IMR-90 (cell line): ENCODE results near the gene STAB1. TPM values are rescaled to one million over a fixed set of nuclear protein-coding genes. Genes with fewer than 3 reads are reported as not detected.

Experiments
- ATAC-seq: fragments of 200-7000 bp; cut with Tn5 transposase; 2 replicates; pipeline ENCODE4 v1.9.1; 2020; ENCODE audit warnings: low read depth, mild to moderate bottlenecking, moderate library complexity
- BruUV-seq: library from RNA; stranded (reverse); fragments of 400-500 nt; replicated peaks from 2 replicates; lab custom pipeline; 2021; lab: Mats Ljungman, UMichigan
- CTCF ChIA-PET: fragments of 300-600 bp; formaldehyde crosslinking; extraction: SDS; loops from one replicate; lab custom pipeline; 2021; ENCODE audit warnings: antibody characterized with exemption; lab: Yijun Ruan, JAX
- POLR2A ChIA-PET: fragments of 300-600 bp; sonication (Branson Sonifier 250); formaldehyde crosslinking; loops from one replicate; lab custom pipeline; 2022; ENCODE audit warnings: antibody characterized with exemption; ENCODE audit not compliant: unreplicated experiment; lab: Charles Lee
- DNase-seq: peaks from one replicate; pipeline ENCODE4 v3.0.0; 2013
- H2AFZ ChIP-seq: replicated peaks from 2 replicates; pipeline ENCODE3; 2013; ENCODE audit warnings: low read length, mild to moderate bottlenecking; ENCODE audit not compliant: poor library complexity
- H2AK5ac ChIP-seq: 2 replicates; pipeline ENCODE4 v1.6.1; 2013; ENCODE audit warnings: low read depth, low read length, inconsistent platforms
- H2AK9ac ChIP-seq: replicated peaks from 2 replicates; pipeline ENCODE3; 2013; ENCODE audit warnings: mild to moderate bottlenecking, low read depth, low read length, moderate library complexity; ENCODE audit not compliant: poor library complexity
- H2BK120ac ChIP-seq: 2 replicates; pipeline ENCODE4 v1.6.1; 2013; ENCODE audit warnings: low read depth, low read length, inconsistent platforms
- H2BK15ac ChIP-seq: 3 replicates; pipeline ENCODE4 v1.6.1; 2013; ENCODE audit warnings: low read depth, low read length, inconsistent platforms
- H2BK20ac ChIP-seq: 2 replicates; pipeline ENCODE4 v1.6.1; 2013; ENCODE audit warnings: low read depth, mild to moderate bottlenecking, inconsistent platforms, low read length, moderate library complexity
- H2BK5ac ChIP-seq: 2 replicates; pipeline ENCODE4 v1.6.1; 2013; ENCODE audit warnings: mild to moderate bottlenecking, low read depth, low read length, inconsistent platforms; ENCODE audit not compliant: poor library complexity, severe bottlenecking
- H3K14ac ChIP-seq: replicated peaks from 2 replicates; pipeline ENCODE4 v1.6.1; 2013; ENCODE audit warnings: low read depth, low read length, inconsistent platforms
- H3K18ac ChIP-seq: 2 replicates; pipeline ENCODE4 v1.6.1; 2013; ENCODE audit warnings: low read depth, low read length, control low read depth
- H3K23ac ChIP-seq: 2 replicates; pipeline ENCODE4 v1.6.1; 2013; ENCODE audit warnings: low read depth, low read length, inconsistent platforms
- H3K27ac ChIP-seq: 2 replicates; pipeline ENCODE4 v1.5.1; 2013; ENCODE audit warnings: mild to moderate bottlenecking, control low read depth, low read length; ENCODE audit not compliant: insufficient read depth
- H3K27me3 ChIP-seq: 2 replicates; pipeline ENCODE4 v1.6.1; 2013; ENCODE audit warnings: low read length; ENCODE audit not compliant: control insufficient read depth, insufficient read depth
- H3K36me3 ChIP-seq: 2 replicates; pipeline ENCODE4 v1.6.1; 2013; ENCODE audit warnings: low read length, mixed read lengths; ENCODE audit not compliant: control insufficient read depth, insufficient read depth
- H3K4ac ChIP-seq: 2 replicates; pipeline ENCODE4 v1.6.1; 2013; ENCODE audit warnings: low read depth, low read length, inconsistent platforms
- H3K4me1 ChIP-seq: 2 replicates; pipeline ENCODE4 v1.6.1; 2013; ENCODE audit warnings: low read length, mixed read lengths; ENCODE audit not compliant: control insufficient read depth, insufficient read depth
- H3K4me2 ChIP-seq: 2 replicates; pipeline ENCODE4 v1.6.1; 2013; ENCODE audit warnings: low read depth, mild to moderate bottlenecking, control low read depth, low read length, moderate library complexity
- H3K4me3 ChIP-seq: 2 replicates; pipeline ENCODE4 v1.5.1; 2013; ENCODE audit warnings: low read depth, mild to moderate bottlenecking, control low read depth, low read length, moderate library complexity; ENCODE audit not compliant: insufficient read depth
- H3K56ac ChIP-seq: 2 replicates; pipeline ENCODE4 v1.6.1; 2013; ENCODE audit warnings: low read length, inconsistent platforms; ENCODE audit not compliant: insufficient read depth; ENCODE audit errors: extremely low read depth
- H3K79me1 ChIP-seq, 2 experiments: 2 replicates each; pipeline ENCODE4 v1.6.1; 2013; ENCODE audit warnings: low read length in 2 of 2, inconsistent platforms in 1 of 2, low read depth in 1 of 2
- H3K9ac ChIP-seq: 2 replicates; pipeline ENCODE4 v1.6.1; 2013; ENCODE audit warnings: low read depth, low read length, control low read depth
- H3K9me1 ChIP-seq: 2 replicates; pipeline ENCODE4 v1.6.1; 2013; ENCODE audit warnings: low read length, inconsistent platforms; ENCODE audit not compliant: insufficient read depth
- H3K9me3 ChIP-seq: 2 replicates; pipeline ENCODE4 v1.6.1; 2013; ENCODE audit warnings: low read length; ENCODE audit not compliant: control insufficient read depth, insufficient read depth
- H4K20me1 ChIP-seq: 2 replicates; pipeline ENCODE4 v1.6.1; 2013; ENCODE audit warnings: low read length, inconsistent platforms; ENCODE audit not compliant: insufficient read depth
- H4K5ac ChIP-seq: 2 replicates; pipeline ENCODE4 v1.6.1; 2013; ENCODE audit warnings: mild to moderate bottlenecking, low read depth, low read length, control low read depth
- H4K8ac ChIP-seq, 2 experiments: 2 replicates each; pipeline ENCODE4 v1.6.1; 2013; ENCODE audit warnings: low read depth in 2 of 2, low read length in 2 of 2, control low read depth in 1 of 2, inconsistent platforms in 1 of 2
- H4K91ac ChIP-seq: 2 replicates; pipeline ENCODE4 v1.6.1; 2013; ENCODE audit warnings: low read depth, low read length, inconsistent platforms; ENCODE audit not compliant: insufficient read depth
- BHLHE40 ChIP-seq: fragments of 150-350 bp; IDR thresholded peaks from 2 replicates; pipeline ENCODE4 v1.6.1; 2016; ENCODE audit warnings: mild to moderate bottlenecking, low read depth, low read length
- CEBPB ChIP-seq: IDR thresholded peaks from 2 replicates; pipeline ENCODE4 v1.6.1; 2012; ENCODE audit warnings: low read depth, low read length, improper control_type of control experiment
- CHD1 ChIP-seq: IDR thresholded peaks from 2 replicates; pipeline ENCODE4 v1.6.1; 2012; ENCODE audit warnings: low read depth, low read length, improper control_type of control experiment
- FOS ChIP-seq: fragments of 150-350 bp; IDR thresholded peaks from 2 replicates; pipeline ENCODE4 v1.6.1; 2016; ENCODE audit warnings: low read depth, low read length
- MAFK ChIP-seq: IDR thresholded peaks from 2 replicates; pipeline ENCODE4 v1.6.1; 2012; ENCODE audit warnings: low read depth, low read length, improper control_type of control experiment
- MAZ ChIP-seq: IDR thresholded peaks from 2 replicates; pipeline ENCODE4 v1.6.1; 2012; ENCODE audit warnings: low read depth, mild to moderate bottlenecking, low read length, improper control_type of control experiment, moderate library complexity, borderline replicate concordance
- MXI1 ChIP-seq: IDR thresholded peaks from 2 replicates; pipeline ENCODE4 v1.6.1; 2012; ENCODE audit warnings: low read depth, mild to moderate bottlenecking, low read length, moderate library complexity, borderline replicate concordance
- NFE2L2 ChIP-seq: fragments of 150-350 bp; IDR thresholded peaks from 2 replicates; pipeline ENCODE4 v1.6.1; 2016; ENCODE audit warnings: low read depth, mild to moderate bottlenecking, low read length
- POLR2A ChIP-seq: IDR thresholded peaks from 2 replicates; pipeline ENCODE4 v1.6.1; 2012; ENCODE audit warnings: mild to moderate bottlenecking, low read depth, low read length
- RAD21 ChIP-seq: IDR thresholded peaks from 2 replicates; pipeline ENCODE4 v1.6.1; 2012; ENCODE audit warnings: low read length, improper control_type of control experiment
- RCOR1 ChIP-seq: IDR thresholded peaks from 2 replicates; pipeline ENCODE4 v1.6.1; 2012; ENCODE audit warnings: mild to moderate bottlenecking, low read length, improper control_type of control experiment; ENCODE audit not compliant: insufficient replicate concordance
- SMC3 ChIP-seq: fragments of 150-350 bp; IDR thresholded peaks from 2 replicates; pipeline ENCODE4 v1.6.1; 2016; ENCODE audit warnings: low read depth, mild to moderate bottlenecking, antibody characterized with exemption, low read length, moderate library complexity
- WGBS, 2 experiments: methylation state at CpG; one replicate each; pipeline versions ENCODE4 v1.1.5 to v1.1.7; 2013; ENCODE audit warnings: missing lambda C conversion rate in 2 of 2; ENCODE audit not compliant: insufficient read length in 1 of 2; ENCODE audit errors: extremely low coverage in 2 of 2; 5-methylcytosine and 5-hydroxymethylcytosine counted together
- dilution Hi-C: fragments of 300-500 bp; cut with HindIII; formaldehyde crosslinking; loops from one replicate; pipeline ENCODE4 v1.14.3; 2018; ENCODE audit warnings: low sequenced_read_pairs; ENCODE audit not compliant: unreplicated experiment
- in situ Hi-C: fragments of 300-500 bp; cut with MboI; formaldehyde crosslinking; loops from 3 replicates; pipeline ENCODE4 v1.14.3; 2019; ENCODE audit warnings: low sequenced_read_pairs, inconsistent platforms, mixed read lengths
- intact Hi-C: fragments of 100-400 bp; cut with micrococcal nuclease; formaldehyde crosslinking; loops from 2 replicates; pipeline ENCODE4 v1.10.0; 2022
- polyA plus RNA-seq, 3 experiments: library from polyadenylated mRNA; depleted of rRNA; stranded (reverse); fragments of >200 nt; gene quantifications; 2 replicates each; pipeline ENCODE4 v1.2.3, GENCODE V29; 2012; ENCODE audit warnings: low replicate concordance in 1 of 3
- total RNA-seq: library from RNA; depleted of rRNA; stranded (reverse); fragments of >200 nt; gene quantifications from 2 replicates; pipeline ENCODE4 v1.2.3, GENCODE V29; 2012
- TF ChIP-seq, protein P1 (sequence below): conservative IDR thresholded peaks from 2 replicates; pipeline ENCODE4 v1.5.1; 2012; ENCODE audit warnings: mild to moderate bottlenecking, low read depth, low read length, improper control_type of control experiment

STAB1 gene
- total and polyA plus RNA-seq, 2 of the 4 experiments (the other 2 are of a cell fraction) = not detected

GRCh38 chr3:52487788-52488691, 7.1 kb upstream of the STAB1 start (continued):
- no peak for TF ChIP-seq RCOR1
- TF ChIP-seq MAFK = no peak

DNA sequence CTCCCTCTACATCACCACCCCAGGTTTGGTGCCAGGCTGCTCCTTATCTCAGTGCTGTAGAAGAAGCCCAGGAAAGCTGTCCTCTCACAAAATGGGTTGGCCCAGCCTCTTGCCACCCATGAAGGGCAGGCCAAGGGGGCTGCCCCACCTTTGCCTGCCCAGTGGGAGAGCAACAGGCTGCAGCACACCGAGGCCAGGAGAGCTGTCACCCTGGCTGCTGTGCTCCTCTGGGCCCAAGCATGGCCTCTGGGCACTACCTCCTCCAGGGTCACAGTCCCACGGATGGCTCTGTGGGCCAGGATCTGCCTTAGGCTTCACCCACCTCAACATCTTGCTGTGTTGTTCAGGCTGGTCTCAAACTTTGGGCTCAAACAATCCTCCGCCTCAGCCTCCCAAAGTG, 6.4 kb upstream of the STAB1 start:
- H3K9me1 ChIP-seq = peaks cover 3% of the 10 kb centered on the region; the same call in 1 of the 2 replicates
- H3K4me1 ChIP-seq = peaks cover 4% of the 10 kb centered on the region; the same call in 1 of the 2 replicates
- H3K9me3 ChIP-seq = no peaks in the 10 kb centered on the region
- no peak for ATAC-seq
- ChIA-PET CTCF (no interaction called here), POLR2A (no interaction called here)
- H4K20me1 ChIP-seq = peaks cover 22% of the 10 kb centered on the region
- H3K14ac ChIP-seq = no peak overlapping the region
- H4K91ac ChIP-seq = no peak overlapping the region
- H2BK5ac ChIP-seq = no peak overlapping the region
- BruUV-seq = no TSS peak
- peaks cover 4 to 32% of the 10 kb centered on the region in 2 experiments; a peak in 3 of 4 replicates for H3K79me1 ChIP-seq
- no peak overlapping the region for H3K4me2 ChIP-seq
- no peak overlapping the region for H2AK5ac ChIP-seq
- H2BK120ac ChIP-seq = no peak overlapping the region
- no peak overlapping the region for H3K4me3 ChIP-seq
- no peak overlapping the region for H3K18ac ChIP-seq
- H2AFZ ChIP-seq = no peak overlapping the region
- intact Hi-C loops (no loop called here), in situ Hi-C loops (no loop called here), dilution Hi-C loops (no loop called here)
- no peak overlapping the region for H3K9ac ChIP-seq
- H3K4ac ChIP-seq = no peak overlapping the region
- H3K27ac ChIP-seq = no peak overlapping the region
- H2BK20ac ChIP-seq = no peak overlapping the region
- no peak overlapping the region for H4K8ac ChIP-seq
- no peak for DNase-seq
- TF ChIP-seq CEBPB (no peak), MAFK (no peak), RAD21 (no peak), FOS (no peak), CHD1 (no peak), SMC3 (no peak), NFE2L2 (no peak), RCOR1 (no peak), MXI1 (no peak), POLR2A (no peak), MAZ (no peak), BHLHE40 (no peak)
- TF ChIP-seq, protein P1, sequence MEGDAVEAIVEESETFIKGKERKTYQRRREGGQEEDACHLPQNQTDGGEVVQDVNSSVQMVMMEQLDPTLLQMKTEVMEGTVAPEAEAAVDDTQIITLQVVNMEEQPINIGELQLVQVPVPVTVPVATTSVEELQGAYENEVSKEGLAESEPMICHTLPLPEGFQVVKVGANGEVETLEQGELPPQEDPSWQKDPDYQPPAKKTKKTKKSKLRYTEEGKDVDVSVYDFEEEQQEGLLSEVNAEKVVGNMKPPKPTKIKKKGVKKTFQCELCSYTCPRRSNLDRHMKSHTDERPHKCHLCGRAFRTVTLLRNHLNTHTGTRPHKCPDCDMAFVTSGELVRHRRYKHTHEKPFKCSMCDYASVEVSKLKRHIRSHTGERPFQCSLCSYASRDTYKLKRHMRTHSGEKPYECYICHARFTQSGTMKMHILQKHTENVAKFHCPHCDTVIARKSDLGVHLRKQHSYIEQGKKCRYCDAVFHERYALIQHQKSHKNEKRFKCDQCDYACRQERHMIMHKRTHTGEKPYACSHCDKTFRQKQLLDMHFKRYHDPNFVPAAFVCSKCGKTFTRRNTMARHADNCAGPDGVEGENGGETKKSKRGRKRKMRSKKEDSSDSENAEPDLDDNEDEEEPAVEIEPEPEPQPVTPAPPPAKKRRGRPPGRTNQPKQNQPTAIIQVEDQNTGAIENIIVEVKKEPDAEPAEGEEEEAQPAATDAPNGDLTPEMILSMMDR = no peak
- no peak overlapping the region for H3K23ac ChIP-seq
- no peak overlapping the region for H4K5ac ChIP-seq
- WGBS, 2 experiments = 90% methylated on average over 2 of the region's 3 CpGs; no CpG with 5 or more reads in 1 of the 2 experiments
- no peak overlapping the region for H3K56ac ChIP-seq
- peaks cover 86% of the 10 kb centered on the region for H3K36me3 ChIP-seq
- no peak overlapping the region for H2AK9ac ChIP-seq
- H2BK15ac ChIP-seq = no peak overlapping the region
- no peaks in the 10 kb centered on the region for H3K27me3 ChIP-seq
